CD4-positive, alpha-beta T cell (primary cell): ENCODE results near the gene CLSTN1. TPM values are rescaled to one million over a fixed set of nuclear protein-coding genes. Genes with fewer than 3 reads are reported as not detected.

Experiments
- ATAC-seq: fragments of 200-7000 bp; cut with Tn5 transposase; one replicate; pipeline ENCODE4 v1.10.0; 2022; ENCODE audit warnings: mild to moderate bottlenecking; ENCODE audit not compliant: poor library complexity
- CTCF ChIA-PET: fragments of 350-600 bp; sonication (Branson Sonifier 250); formaldehyde crosslinking; loops from one replicate; lab custom pipeline; 2021; ENCODE audit warnings: antibody characterized with exemption, inconsistent platforms; lab: Charles Lee
- POLR2A ChIA-PET: fragments of 350-600 bp; sonication (Branson Sonifier 250); formaldehyde crosslinking; loops from one replicate; lab custom pipeline; 2021; ENCODE audit warnings: antibody characterized with exemption, inconsistent platforms; lab: Charles Lee
- DNase-seq, 14 experiments: peaks; one replicate each; pipeline ENCODE4 v3.0.0-alpha.2; 2013 to 2020; ENCODE audit warnings: mixed read lengths in 2 of 14
- H3K27ac ChIP-seq, 2 donors: one replicate each; pipeline versions ENCODE4 v1.5.1 to v1.7.0; 2013; ENCODE audit warnings: low read length in 2 of 2, low read depth in 1 of 2, mild to moderate bottlenecking in 1 of 2
- H3K27me3 ChIP-seq, 2 experiments: 1 replicate in 1 of 2; 2 replicates in 1 of 2; pipeline versions ENCODE4 v1.6.1 to v1.7.0; 2013; ENCODE audit warnings: low read length in 2 of 2, control low read depth in 1 of 2, mild to moderate bottlenecking in 1 of 2, moderate library complexity in 1 of 2; ENCODE audit not compliant: insufficient read depth in 2 of 2, control insufficient read depth in 1 of 2
- H3K36me3 ChIP-seq: one replicate; pipeline ENCODE4 v1.6.1; 2013; ENCODE audit warnings: low read length, control low read depth; ENCODE audit not compliant: insufficient read depth
- H3K4me1 ChIP-seq: one replicate; pipeline ENCODE4 v1.6.1; 2013; ENCODE audit warnings: low read length, control low read depth; ENCODE audit not compliant: insufficient read depth
- H3K4me3 ChIP-seq: one replicate; pipeline ENCODE4 v1.5.1; 2013; ENCODE audit warnings: mild to moderate bottlenecking, low read length, moderate library complexity
- H3K9me3 ChIP-seq, 2 experiments: 1 replicate in 1 of 2; 2 replicates in 1 of 2; pipeline versions ENCODE4 v1.6.1 to v1.7.0; 2013; ENCODE audit warnings: low read length in 2 of 2, mild to moderate bottlenecking in 2 of 2, control low read depth in 1 of 2, moderate library complexity in 1 of 2; ENCODE audit not compliant: control insufficient read depth in 1 of 2, insufficient read depth in 1 of 2
- H3K27ac Mint-ChIP-seq: one replicate; pipeline ENCODE4 v1.8.0; 2020; ENCODE audit warnings: mixed read lengths
- H3K27me3 Mint-ChIP-seq: one replicate; pipeline ENCODE4 v1.8.0; 2021; ENCODE audit warnings: mixed read lengths
- H3K36me3 Mint-ChIP-seq: one replicate; pipeline ENCODE4 v1.8.0; 2021; ENCODE audit warnings: low read depth, mixed read lengths
- H3K4me1 Mint-ChIP-seq: one replicate; pipeline ENCODE4 v1.8.0; 2021; ENCODE audit warnings: low read depth, mixed read lengths
- H3K4me3 Mint-ChIP-seq: one replicate; pipeline ENCODE4 v1.8.0; 2020; ENCODE audit warnings: mild to moderate bottlenecking, mixed read lengths
- H3K9me3 Mint-ChIP-seq: one replicate; pipeline ENCODE4 v1.8.0; 2020; ENCODE audit warnings: mixed read lengths
- CTCF ChIP-seq: fragments of 200-600 bp; IDR thresholded peaks from one replicate; pipeline ENCODE4 v1.8.0; 2022; ENCODE audit warnings: antibody characterized with exemption, mild to moderate bottlenecking
- intact Hi-C, 2 experiments: fragments of 100-400 bp; cut with DNase I in 1 of 2; cut with micrococcal nuclease in 1 of 2; formaldehyde crosslinking; loops; one replicate each; pipeline versions ENCODE4 v1.15.1 to v1.9.0; 2023 to 2025; cut with DNase I, micrococcal nuclease
- total RNA-seq, 174 experiments: library from RNA in 2 of 174; stranded (reverse) in 2 of 174; gene quantifications; one replicate each; pipeline ENCODE4 v1.2.3 and lab custom pipeline; 2021 to 2026

CLSTN1 gene
- total RNA-seq, 2 experiments from 2014 or later: 66.8 to 68.1 TPM

GRCh38 chr1:9814619-9815018 is 9.1 kb downstream of the CLSTN1 start:
- DNase-seq (no peak), ATAC-seq (no peak)
- Histone ChIP-seq H3K4me1 (peaks cover 6% of the 10 kb centered on the region), H3K9me3 (no peaks in the 10 kb centered on the region), H3K27me3 (no peaks in the 10 kb centered on the region), H3K27ac (no peak overlapping the region), H3K4me3 (no peak overlapping the region), H3K36me3 (no peaks in the 10 kb centered on the region)
- Mint-ChIP-seq H3K36me3 (peaks cover 3% of the 10 kb centered on the region), H3K4me1 (peaks cover 35% of the 10 kb centered on the region), H3K9me3 (no peaks in the 10 kb centered on the region), H3K27ac (no peak overlapping the region), H3K27me3 (no peaks in the 10 kb centered on the region), H3K4me3 (no peak overlapping the region)
- TF ChIP-seq CTCF: no peak
- intact Hi-C loops: no loop called here
- POLR2A ChIA-PET: no interaction called here
- CTCF ChIA-PET: interaction anchor here (2.4 kb wide), 1 partner anchor 30 kb away, joined by 8 read pairs; no protein-coding TSS in a partner anchor

GRCh38 chr1:9811239-9811966 is 12.4 kb downstream of the CLSTN1 start:
- H3K36me3 ChIP-seq: no peaks in the 10 kb centered on the region
- no peaks in the 10 kb centered on the region for H3K9me3 ChIP-seq
- no peaks in the 10 kb centered on the region for H3K9me3 Mint-ChIP-seq
- no peaks in the 10 kb centered on the region for H3K27me3 ChIP-seq
- intact Hi-C loops: no loop called here
- H3K27me3 Mint-ChIP-seq: no peaks in the 10 kb centered on the region
- peaks cover 3% of the 10 kb centered on the region for H3K36me3 Mint-ChIP-seq
- no peak for ATAC-seq
- peaks cover 58% of the 10 kb centered on the region for H3K4me1 Mint-ChIP-seq
- no peak overlapping the region for H3K27ac ChIP-seq
- no peak overlapping the region for H3K4me3 ChIP-seq
- H3K4me3 Mint-ChIP-seq: no peak overlapping the region
- no peak overlapping the region for H3K27ac Mint-ChIP-seq
- TF ChIP-seq CTCF: no peak
- ChIA-PET CTCF (interaction anchor here (0.5 kb wide), 1 partner anchor 63 kb away, joined by 3 read pairs; no protein-coding TSS in a partner anchor), POLR2A (interaction anchor here (1.0 kb wide), 1 partner anchor 11 kb away, joined by 3 read pairs; no protein-coding TSS in a partner anchor)
- H3K4me1 ChIP-seq: peaks cover 24% of the 10 kb centered on the region
- no peak for DNase-seq

GRCh38 chr1:9809100-9809510 is 14.7 kb downstream of the CLSTN1 start:
- DNase-seq (no peak), ATAC-seq (no peak)
- CTCF ChIA-PET: no interaction called here
- Histone ChIP-seq H3K4me1 (peaks cover 32% of the 10 kb centered on the region), H3K9me3 (no peaks in the 10 kb centered on the region), H3K36me3 (no peaks in the 10 kb centered on the region), H3K27me3 (no peaks in the 10 kb centered on the region), H3K27ac (no peak overlapping the region), H3K4me3 (no peak overlapping the region)
- Mint-ChIP-seq H3K36me3 (peaks cover 3% of the 10 kb centered on the region), H3K4me3 (no peak overlapping the region), H3K27ac (peak overlapping the region; percentile 15), H3K9me3 (no peaks in the 10 kb centered on the region), H3K4me1 (peaks cover 52% of the 10 kb centered on the region), H3K27me3 (no peaks in the 10 kb centered on the region)
- intact Hi-C loops: no loop called here
- no peak for TF ChIP-seq CTCF
- POLR2A ChIA-PET: no interaction called here
